NCI-H1092 treated with DMSO at 0.1 percent for 48 hours (cell line): ENCODE measurements around the gene IL24.
A peak's percentile ranks its signal among the peaks of the same experiment; 100 is the strongest.
"Not testable (repeated sequence)": the region's sequence is repeated elsewhere in the genome, so short reads cannot be mapped to it uniquely, and the experiment has no call there.

Source experiments
- DNase-seq: peaks from one replicate; lab custom pipeline; 2025; lab: John Stamatoyannopoulos, UW

The IL24 gene

DNA sequence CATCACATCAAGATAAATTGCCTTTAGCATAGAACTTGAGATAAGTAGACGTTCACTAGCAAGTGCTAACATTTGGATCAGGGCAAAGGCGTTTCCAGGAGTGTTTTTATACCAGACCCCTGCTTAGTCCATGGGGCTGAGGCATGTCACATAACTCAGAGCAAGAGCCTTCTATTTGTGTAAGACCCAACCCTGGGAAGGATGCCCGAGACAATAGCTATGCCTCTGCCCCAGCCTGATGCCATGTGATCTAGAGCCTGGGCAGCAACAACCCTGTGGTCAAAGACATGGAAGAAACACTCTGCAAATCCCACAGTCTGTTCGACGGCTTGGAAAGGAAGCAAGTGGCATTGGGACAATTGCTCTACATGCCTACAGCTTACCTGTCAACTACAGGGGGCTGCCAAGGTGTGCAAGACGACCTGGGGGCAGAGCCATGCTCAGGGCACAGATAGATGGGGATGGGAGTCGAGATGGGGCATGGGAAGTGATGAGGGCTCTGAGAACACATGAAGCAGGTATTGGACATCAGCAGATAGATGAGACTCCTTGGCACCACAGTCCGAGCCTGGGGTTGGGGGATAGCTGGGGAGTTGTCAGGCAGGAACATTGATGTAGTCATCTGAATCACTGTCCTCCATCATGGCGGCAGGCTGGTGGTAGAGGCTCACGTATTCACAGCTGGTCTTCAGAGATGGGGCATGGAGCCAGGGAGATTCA lies 7.3 kb downstream of the IL24 start:
- no peak for DNase-seq

DNA sequence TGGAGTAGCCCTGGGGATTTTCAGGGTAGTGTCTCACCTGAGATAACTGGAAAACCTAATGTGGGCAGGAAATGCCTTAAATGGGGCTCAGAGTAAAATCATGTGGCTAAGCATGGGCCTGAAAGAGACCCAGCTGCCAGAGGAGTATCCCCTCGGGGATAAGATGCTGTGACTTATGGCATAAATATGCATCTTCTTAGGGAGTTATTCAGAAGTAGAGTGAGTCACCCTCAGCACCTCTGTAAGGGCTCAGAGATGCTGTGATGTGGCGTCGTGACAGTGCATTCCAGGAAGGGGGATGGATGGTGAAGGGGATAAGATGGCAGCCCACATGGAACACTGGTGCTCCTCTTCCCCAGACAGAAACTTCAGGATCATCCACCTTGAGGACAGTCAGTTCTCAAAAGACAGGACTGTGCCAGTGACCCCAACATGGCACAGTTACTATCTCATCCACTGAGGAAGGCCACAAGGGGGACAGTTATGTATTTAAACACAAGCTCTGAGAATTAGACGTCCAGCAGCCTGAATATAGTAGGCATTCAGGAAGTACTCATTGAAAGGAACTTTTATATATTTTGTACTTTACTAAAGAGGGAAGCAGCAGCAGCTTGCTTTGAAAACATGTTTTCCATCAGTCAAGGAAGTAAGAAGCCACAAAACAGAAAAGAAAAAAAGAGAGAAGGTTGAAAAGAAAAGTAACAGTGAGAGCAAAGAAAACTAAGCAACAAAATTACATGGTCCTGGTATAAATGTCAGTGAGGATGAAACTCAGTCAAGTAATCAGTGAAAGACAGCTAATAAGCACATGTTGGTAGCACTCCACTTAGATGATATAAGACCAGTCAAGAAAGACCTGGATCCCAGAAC lies 8.3 kb downstream of the IL24 start:
- no peak for DNase-seq

- DNase-seq: no peak
Measured at GRCh38 chr1:206907304-206907991, 10.2 kb downstream of the IL24 start.

- DNase-seq: no peak
Measured at GRCh38 chr1:206908038-206908437, 10.8 kb downstream of the IL24 start.

- DNase-seq: peak; percentile 65
Measured at GRCh38 chr1:206909161-206909882, 12.1 kb downstream of the IL24 start.

DNA sequence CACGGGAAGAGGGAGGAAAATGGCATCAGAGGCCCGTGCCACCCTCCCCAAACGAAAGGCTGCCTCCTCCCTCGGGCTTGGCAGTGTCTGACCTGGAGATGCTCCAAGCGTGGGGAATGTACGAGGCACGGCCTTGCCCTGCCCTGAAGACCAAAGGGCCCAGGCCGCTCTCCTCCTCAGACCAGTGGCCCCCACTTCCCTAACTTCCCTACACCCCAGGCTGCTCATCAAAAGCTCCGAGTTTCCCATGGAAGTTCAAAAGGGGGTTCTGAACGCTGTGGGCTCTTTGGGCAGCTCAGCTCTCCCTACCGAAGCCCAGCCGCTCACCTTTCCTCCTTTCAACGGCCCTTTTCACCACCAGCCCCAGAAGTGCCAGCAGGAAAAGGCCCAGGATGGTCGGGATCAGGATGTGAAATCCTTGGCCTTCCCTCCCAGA lies 12.7 kb downstream of the IL24 start:
- DNase-seq: no peak

- peak; percentile 63 for DNase-seq
Measured at GRCh38 chr1:206911064-206911663, 13.9 kb downstream of the IL24 start.

- peak; percentile 84 for DNase-seq
Measured at GRCh38 chr1:206912445-206913095, 15.3 kb downstream of the IL24 start.

GRCh38 chr1:206913766-206914537 lies 16.7 kb downstream of the IL24 start:
- DNase-seq: no peak

DNA sequence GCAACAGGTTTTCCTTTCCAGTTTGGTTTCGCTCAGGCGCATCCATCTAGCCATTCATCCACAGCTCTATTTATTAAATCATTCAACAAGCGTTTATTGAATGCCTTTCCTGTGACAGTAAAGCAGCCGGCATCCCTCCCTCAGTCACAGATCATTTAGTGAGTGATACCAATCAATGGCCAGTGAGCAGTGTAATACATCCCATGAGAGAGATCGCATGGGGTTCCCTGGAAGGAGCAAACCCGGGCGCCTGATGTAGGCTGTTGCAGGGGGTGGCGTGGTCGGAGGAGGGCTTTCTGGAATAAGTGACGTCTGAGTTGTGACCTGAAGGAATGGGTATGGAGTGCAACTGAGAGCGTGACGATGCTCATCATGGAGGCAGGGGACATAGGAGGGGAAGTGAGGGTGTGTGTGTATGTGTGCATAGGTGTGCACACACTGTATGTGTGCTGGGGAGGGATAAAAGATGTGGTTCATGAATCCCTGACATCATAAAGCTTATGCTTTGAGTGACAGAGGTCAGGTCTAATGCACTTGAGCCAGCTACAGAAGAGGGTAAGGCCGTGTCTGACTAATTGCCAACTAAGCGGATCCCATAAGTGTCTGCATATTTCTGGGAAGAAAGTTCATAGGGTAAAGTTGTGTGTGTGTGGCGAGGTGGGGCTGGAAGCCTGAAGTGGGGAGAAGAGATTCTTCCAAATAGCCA lies 17.9 kb downstream of the IL24 start:
- DNase-seq: no peak

DNA sequence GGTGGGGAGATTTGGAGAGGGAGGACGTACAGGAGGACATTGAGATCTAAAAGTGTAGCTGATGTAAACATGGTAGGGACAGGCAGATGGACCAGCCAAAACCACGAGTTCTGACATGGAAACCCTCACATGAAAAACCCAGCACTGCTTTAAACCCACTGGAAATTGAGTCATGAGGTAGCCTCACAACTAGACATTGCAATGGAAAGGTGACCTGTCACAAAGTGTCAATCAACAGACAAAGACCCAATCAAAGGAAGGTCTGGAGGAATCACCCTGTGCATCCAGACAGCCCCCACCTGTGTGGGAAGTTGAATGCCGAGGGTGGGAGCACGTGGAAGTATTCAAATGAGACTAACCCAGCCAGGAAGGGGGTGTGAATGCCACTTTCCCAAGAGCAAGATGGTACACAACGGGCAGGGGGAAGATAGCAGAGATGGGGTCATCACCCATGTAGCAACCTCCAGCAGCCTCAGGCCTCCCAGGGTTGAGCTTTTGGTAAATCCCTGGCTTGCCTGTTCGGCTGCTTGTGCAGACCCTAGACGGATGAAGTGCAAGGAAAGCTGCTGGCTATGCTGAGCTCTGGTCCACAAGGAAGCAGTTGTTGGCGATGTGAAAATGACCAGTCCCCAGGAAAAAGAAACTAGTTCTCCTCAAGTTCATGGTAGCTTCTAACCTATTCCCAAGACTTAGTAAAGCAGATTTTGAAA lies 18.9 kb downstream of the IL24 start:
- no peak for DNase-seq

GRCh38 chr1:206918076-206918475 lies 20.8 kb downstream of the IL24 start:
- no peak for DNase-seq

DNA sequence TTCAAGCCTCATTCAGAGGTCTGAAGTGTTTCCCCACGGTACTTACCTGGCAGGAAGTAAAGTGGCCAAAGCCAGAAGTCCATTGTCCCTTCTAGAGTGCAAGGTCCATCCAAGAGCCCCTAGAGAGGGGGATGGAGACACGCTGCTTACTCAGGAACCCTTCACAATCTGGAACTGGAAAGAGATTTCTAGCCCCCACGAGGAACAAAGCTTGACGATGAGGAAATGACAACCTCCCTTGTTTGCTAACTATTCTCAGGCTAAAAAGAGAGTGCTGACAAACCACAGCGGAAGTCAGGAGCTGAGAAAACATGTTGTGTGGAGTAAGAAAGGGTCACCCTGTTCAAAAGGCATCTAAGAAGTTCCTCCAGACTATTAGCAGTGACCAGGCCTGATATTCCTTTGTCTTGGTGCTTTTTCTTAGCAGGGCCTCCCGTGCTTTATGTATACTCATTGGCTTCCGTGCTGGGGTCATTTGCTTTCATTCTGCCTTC lies 24.6 kb downstream of the IL24 start, which contains the start of gene FCMR:
TSS of gene FCMR (minus strand) at position 170 of the 494 bp plus-strand sequence. CDS start at position 83, 87 bp downstream.
- no peak for DNase-seq

GRCh38 chr1:206922524-206922923 lies 25.3 kb downstream of the IL24 start:
- no peak for DNase-seq

- DNase-seq: no peak
Measured at GRCh38 chr1:206923009-206923960, 26.0 kb downstream of the IL24 start.

- DNase-seq: not testable (repeated sequence)
Measured at GRCh38 chr1:206923961-206924557, 26.8 kb downstream of the IL24 start.

GRCh38 chr1:206924592-206925105 lies 27.4 kb downstream of the IL24 start:
- DNase-seq: no peak
